EH (cell line): Measurements from ENCODE around the gene RPTOR.

Experiments used
- DNase-seq: peaks from one replicate; pipeline ENCODE4 v3.0.0-alpha.2; 2015; ENCODE audit warnings: low read depth

Gene RPTOR

GRCh38 chr17:80983545-80983944 lies 438.9 kb downstream of the RPTOR start:
- DNase-seq, result no peak

- peak; percentile 99 for DNase-seq
Observed at GRCh38 chr17:80984749-80985148, 440.1 kb downstream of the RPTOR start.

GRCh38 chr17:80986046-80986445 lies 441.4 kb downstream of the RPTOR start:
- no peak for DNase-seq

- DNase-seq, result no peak
Observed at GRCh38 chr17:80986816-80987475, 442.3 kb downstream of the RPTOR start.

GRCh38 chr17:80987941-80988461 lies 443.4 kb downstream of the RPTOR start:
- DNase-seq, result no peak

- no peak for DNase-seq
Observed at GRCh38 chr17:80989586-80989913, 444.9 kb downstream of the RPTOR start.

- DNase-seq, result no peak
Observed at GRCh38 chr17:80990921-80991644, 446.4 kb downstream of the RPTOR start.

- DNase-seq, result peak; percentile 75
Observed at GRCh38 chr17:80991645-80992076, 447.0 kb downstream of the RPTOR start, which contains the start of gene CHMP6. TSS of gene CHMP6 (plus strand) at chr17:80991841. CDS start at chr17:80991919, 78 bp downstream.

- DNase-seq, result no peak
Observed at GRCh38 chr17:80992077-80992947, 447.7 kb downstream of the RPTOR start.

GRCh38 chr17:80992948-80993624 lies 448.4 kb downstream of the RPTOR start:
- no peak for DNase-seq

GRCh38 chr17:80995131-80995530 lies 450.5 kb downstream of the RPTOR start:
- DNase-seq, result no peak

GRCh38 chr17:80996422-80997305 lies 452.0 kb downstream of the RPTOR start:
- DNase-seq, result no peak

- DNase-seq, result no peak
Observed at GRCh38 chr17:80997424-80998117, 452.9 kb downstream of the RPTOR start.

- DNase-seq, result no peak
Observed at GRCh38 chr17:80998118-80998747, 453.6 kb downstream of the RPTOR start.

GRCh38 chr17:80998748-80999535 lies 454.3 kb downstream of the RPTOR start:
- no peak for DNase-seq

GRCh38 chr17:80999536-81000333 lies 455.1 kb downstream of the RPTOR start:
- DNase-seq, result no peak

GRCh38 chr17:81000334-81000630 lies 455.6 kb downstream of the RPTOR start:
- no peak for DNase-seq

- no peak for DNase-seq
Observed at GRCh38 chr17:81000631-81001357, 456.2 kb downstream of the RPTOR start.
